ENCODE measurements around the gene HSPA4. TPM values are rescaled to one million over a fixed set of nuclear protein-coding genes. Genes with fewer than 3 reads are reported as not detected.

HSPA4 gene
- total and polyA plus RNA-seq, 2 of the 4 experiments (the other 2 are of a cell fraction) = 34.9 to 120 TPM

DNA sequence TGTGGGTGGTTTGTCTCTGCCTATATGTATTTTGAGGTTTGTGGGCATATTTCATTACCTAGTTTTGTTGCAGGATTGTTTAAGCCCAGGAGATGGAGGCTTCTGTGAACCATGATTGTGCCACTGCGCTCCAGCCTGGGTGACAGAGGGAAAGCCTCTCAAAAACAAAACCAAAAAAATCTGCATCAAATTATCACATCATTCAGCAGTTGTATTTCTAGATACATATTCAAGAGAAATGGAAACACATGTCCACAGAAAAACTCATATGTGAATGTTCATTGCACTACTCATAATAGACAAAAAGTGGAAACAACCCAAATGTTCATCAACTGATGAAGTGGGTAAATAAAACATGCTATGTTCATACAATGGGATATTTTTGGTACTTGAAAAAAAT, 29.9 kb downstream of the HSPA4 start:
- CTCF ChIA-PET = no interaction called here
- H3K4me3 ChIP-seq (ENCODE audit: insufficient read depth, low read depth, low read length) = no peak overlapping the region
- H2BK120ac ChIP-seq (ENCODE audit: low read depth, low read length) = no peak overlapping the region
- BruUV-seq (replicated peaks) = no TSS peak
- no peak overlapping the region for H2BK5ac ChIP-seq (ENCODE audit: low read depth, low read length, poor library complexity, severe bottlenecking)
- no peak overlapping the region for H2BK20ac ChIP-seq (ENCODE audit: low read depth, low read length)
- H2AFZ ChIP-seq (replicated peaks; ENCODE audit: low read length, poor library complexity) = no peak overlapping the region
- in situ Hi-C loops (cut with MboI; ENCODE audit: low sequenced_read_pairs) (no loop called here), dilution Hi-C loops (cut with HindIII; ENCODE audit: low sequenced_read_pairs, unreplicated experiment) (no loop called here), intact Hi-C loops (cut with micrococcal nuclease) (loop anchor here (10.0 kb wide), 1 partner anchor 697 kb away; no protein-coding TSS in a partner anchor)
- DNase-seq (no peak), ATAC-seq (ENCODE audit: low read depth) (0 out of 2 replicates have a peak, but pooled peaks have one; percentile 6)
- H3K9me1 ChIP-seq (ENCODE audit: insufficient read depth, low read length) = 0 out of 2 replicates have a peak, but pooled peaks cover 3% of the 10 kb centered on the region
- no peak overlapping the region for H4K91ac ChIP-seq (ENCODE audit: insufficient read depth, low read depth, low read length)
- H3K27me3 ChIP-seq (ENCODE audit: control insufficient read depth, insufficient read depth, low read length) = no peaks in the 10 kb centered on the region
- peaks cover 30 to 65% of the 10 kb centered on the region in 2 experiments for H3K79me1 ChIP-seq (ENCODE audit: low read depth in 1 of 2, low read length in 2 of 2)
- H4K5ac ChIP-seq (ENCODE audit: low read depth, low read length) = no peak overlapping the region
- POLR2A ChIA-PET (ENCODE audit: unreplicated experiment) = no interaction called here
- H3K4me2 ChIP-seq (ENCODE audit: low read depth, low read length) = no peak overlapping the region
- peaks cover 9% of the 10 kb centered on the region for H3K4me1 ChIP-seq (ENCODE audit: control insufficient read depth, insufficient read depth, low read length)
- no peak overlapping the region for H3K9ac ChIP-seq (ENCODE audit: low read depth, low read length)
- H2BK15ac ChIP-seq (ENCODE audit: low read depth, low read length) = no peak overlapping the region
- no peak overlapping the region for H3K27ac ChIP-seq (ENCODE audit: insufficient read depth, low read length)
- no peak overlapping the region for H2AK9ac ChIP-seq (replicated peaks; ENCODE audit: low read depth, low read length, poor library complexity)
- no peak overlapping the region for H3K4ac ChIP-seq (ENCODE audit: low read depth, low read length)
- no peak overlapping the region; the same call in 1 of the 2 replicates for H3K14ac ChIP-seq (replicated peaks; ENCODE audit: low read depth, low read length)
- no peak overlapping the region for H3K18ac ChIP-seq (ENCODE audit: low read depth, low read length)
- no CpG with 5 or more reads among the region's 1 CpG for WGBS, 2 experiments (ENCODE audit: extremely low coverage in 2 of 2, insufficient read length in 1 of 2)
- H3K36me3 ChIP-seq (ENCODE audit: control insufficient read depth, insufficient read depth, low read length) = peaks cover 10% of the 10 kb centered on the region
- no peaks in the 10 kb centered on the region for H3K9me3 ChIP-seq (ENCODE audit: control insufficient read depth, insufficient read depth, low read length)
- H2AK5ac ChIP-seq (ENCODE audit: low read depth, low read length) = no peak overlapping the region
- TF ChIP-seq BHLHE40 (IDR thresholded peaks at IDR 0.05; ENCODE audit: low read depth, low read length) (no peak), RCOR1 (IDR thresholded peaks at IDR 0.05; ENCODE audit: insufficient replicate concordance, low read length) (no peak), RFX5 (IDR thresholded peaks at IDR 0.05; ENCODE audit: low read depth, low read length) (no peak), SMC3 (IDR thresholded peaks at IDR 0.05; ENCODE audit: low read depth, low read length) (no peak), MXI1 (IDR thresholded peaks at IDR 0.05; ENCODE audit: borderline replicate concordance, low read depth, low read length) (no peak), CEBPB (IDR thresholded peaks at IDR 0.05; ENCODE audit: low read depth, low read length) (no peak), RAD21 (IDR thresholded peaks at IDR 0.05; ENCODE audit: low read length) (no peak)
- TF ChIP-seq, protein P1, sequence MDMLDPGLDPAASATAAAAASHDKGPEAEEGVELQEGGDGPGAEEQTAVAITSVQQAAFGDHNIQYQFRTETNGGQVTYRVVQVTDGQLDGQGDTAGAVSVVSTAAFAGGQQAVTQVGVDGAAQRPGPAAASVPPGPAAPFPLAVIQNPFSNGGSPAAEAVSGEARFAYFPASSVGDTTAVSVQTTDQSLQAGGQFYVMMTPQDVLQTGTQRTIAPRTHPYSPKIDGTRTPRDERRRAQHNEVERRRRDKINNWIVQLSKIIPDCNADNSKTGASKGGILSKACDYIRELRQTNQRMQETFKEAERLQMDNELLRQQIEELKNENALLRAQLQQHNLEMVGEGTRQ (IDR thresholded peaks at IDR 0.05; ENCODE audit: low read depth, low read length) = no peak
- peak overlapping the region; percentile 13; the same call in 1 of the 2 replicates for H3K23ac ChIP-seq (ENCODE audit: low read depth, low read length)
- H4K8ac ChIP-seq (ENCODE audit: low read depth in 2 of 2, low read length in 2 of 2) = no peak overlapping the region
- no peak overlapping the region for H3K56ac ChIP-seq (ENCODE audit: extremely low read depth, insufficient read depth, low read length)
- H4K20me1 ChIP-seq (ENCODE audit: insufficient read depth, low read length) = peaks cover 46% of the 10 kb centered on the region
